Transverse colon (tissue), 4 donors: ENCODE data around the gene RGMA. TPM values are rescaled to one million over a fixed set of nuclear protein-coding genes. Genes with fewer than 3 reads are reported as not detected.
"Not testable (repeated sequence)": the region's sequence is repeated elsewhere in the genome, so short reads cannot be mapped to it uniquely, and the experiment has no call there.

ENCODE experiments used
- DNase-seq: peaks from one replicate; pipeline ENCODE4 v3.0.0-alpha.2; 2019
- H3K27ac ChIP-seq, 4 donors: fragments of 200-600 bp; sonication (generic); 2 replicates each; pipeline ENCODE4 v1.5.1; 2016 to 2018; ENCODE audit warnings: inconsistent platforms in 4 of 4
- H3K27me3 ChIP-seq: fragments of 200-600 bp; sonication (generic); 2 replicates; pipeline ENCODE4 v1.5.1; 2017; ENCODE audit warnings: inconsistent platforms
- H3K36me3 ChIP-seq, 4 donors: fragments of 200-600 bp; sonication (generic); 2 replicates each; pipeline ENCODE4 v1.5.1; 2017 to 2019; ENCODE audit warnings: inconsistent platforms in 4 of 4
- H3K4me1 ChIP-seq, 4 donors: fragments of 200-600 bp; sonication (generic); 2 replicates each; pipeline ENCODE4 v1.5.1; 2017 to 2020; ENCODE audit warnings: inconsistent platforms in 4 of 4
- H3K4me3 ChIP-seq, 4 donors: fragments of 200-600 bp; sonication (generic); 1 replicate in 1 of 4; 2 replicates in 3 of 4; pipeline versions ENCODE4 v1.5.1 to v1.6.1; 2017 to 2019; ENCODE audit warnings: inconsistent platforms in 4 of 4
- H3K9me3 ChIP-seq, 2 donors: fragments of 200-600 bp; sonication (generic); 2 replicates each; pipeline ENCODE4 v1.5.1; 2017 to 2019; ENCODE audit warnings: inconsistent platforms in 2 of 2
- CTCF ChIP-seq, 5 experiments: fragments of 200-600 bp in 3 of 5; fragments of 450-650 bp in 2 of 5; sonication (generic) in 3 of 5; IDR thresholded peaks; 1 replicate in 2 of 5; 2 replicates in 3 of 5; pipeline ENCODE4 v1.5.1; 2016 to 2017; ENCODE audit warnings: antibody characterized with exemption in 5 of 5, inconsistent platforms in 3 of 5, mild to moderate bottlenecking in 2 of 5, moderate library complexity in 1 of 5
- EP300 ChIP-seq: sonication (generic); formaldehyde crosslinking; IDR thresholded peaks from one replicate; pipeline ENCODE4 v1.6.1; 2017; ENCODE audit warnings: antibody characterized with exemption, low read depth
- POLR2A ChIP-seq: fragments of 450-650 bp; IDR thresholded peaks from one replicate; pipeline ENCODE4 v1.6.1; 2016; ENCODE audit warnings: antibody characterized with exemption, mild to moderate bottlenecking, moderate library complexity
- POLR2AphosphoS5 ChIP-seq, 3 donors: sonication (generic); formaldehyde crosslinking; IDR thresholded peaks; one replicate each; pipeline ENCODE4 v1.6.1; 2016; ENCODE audit warnings: antibody characterized with exemption in 3 of 3
- WGBS, 2 donors: methylation state at CpG; one replicate each; pipeline ENCODE4 v1.1.5; 2018; ENCODE audit warnings: low coverage in 1 of 2; 5-methylcytosine and 5-hydroxymethylcytosine counted together
- in situ Hi-C, 4 donors: fragments of 200-750 bp; cut with MboI; loops; one replicate each; pipeline versions ENCODE4 v1.15.0 to v1.15.1; 2017; ENCODE audit warnings: low sequenced_read_pairs in 3 of 4, low pct_ligation_motif_present in 1 of 4, low pct_unique_long_range_greater_than_20kb in 1 of 4
- intact Hi-C: fragments of 100-400 bp; cut with DNase I; formaldehyde crosslinking; loops from one replicate; pipeline ENCODE4 v1.15.1; 2023; ENCODE audit warnings: low total_unique reads
- total RNA-seq, 4 donors: library from RNA; depleted of rRNA; stranded (reverse); fragments of >200 nt; gene quantifications; one replicate each; pipeline ENCODE4 v1.1.0, GENCODE V29; 2016

Gene RGMA
- total RNA-seq, 4 donors from 2014 or later, result 8.6 to 53.3 (median 20.6) TPM

DNA sequence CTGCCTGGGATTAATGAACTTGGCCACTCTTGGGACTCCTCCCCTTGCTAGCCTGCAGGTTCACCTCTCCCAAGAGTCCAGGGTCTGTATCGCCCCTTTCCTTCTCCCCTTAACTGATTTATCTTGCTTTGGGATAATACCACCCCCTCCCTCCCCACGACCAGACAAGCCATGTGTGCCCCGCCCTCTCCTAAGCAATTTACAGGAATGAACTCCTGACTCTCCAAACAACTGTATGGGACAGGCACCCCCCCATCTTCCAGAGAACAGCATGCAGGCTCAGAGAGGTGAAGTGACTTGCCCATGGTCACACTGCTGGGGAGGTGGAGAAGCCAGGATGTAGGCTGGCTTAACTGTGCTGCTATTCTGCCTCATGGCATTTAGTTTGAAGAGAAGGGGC is 46.8 kb downstream of the RGMA start:
- DNase-seq, result no peak
- Histone ChIP-seq H3K4me1 (peaks cover 0 to 5% (median 2%) of the 10 kb centered on the region in 4 donors), H3K9me3 (no peaks in the 10 kb centered on the region), H3K27ac (no peak overlapping the region), H3K36me3 (no peaks in the 10 kb centered on the region), H3K4me3 (no peak overlapping the region), H3K27me3 (no peaks in the 10 kb centered on the region)
- no peak for TF ChIP-seq POLR2AphosphoS5 (IDR thresholded peaks at IDR 0.05)
- no peak for TF ChIP-seq CTCF (IDR thresholded peaks at IDR 0.05)
- TF ChIP-seq EP300, result no peak
- no peak for TF ChIP-seq POLR2A
- in situ Hi-C loops, result loop anchor here in 2 of 4 donors (25.0 kb wide), 1 partner anchor 1070 kb away; no protein-coding TSS in a partner anchor
- WGBS, 2 donors, result 50% methylated on average over 3 of the region's 3 CpGs; no CpG with 5 or more reads in 1 of the 2 donors
- intact Hi-C loops, result no loop called here

DNA sequence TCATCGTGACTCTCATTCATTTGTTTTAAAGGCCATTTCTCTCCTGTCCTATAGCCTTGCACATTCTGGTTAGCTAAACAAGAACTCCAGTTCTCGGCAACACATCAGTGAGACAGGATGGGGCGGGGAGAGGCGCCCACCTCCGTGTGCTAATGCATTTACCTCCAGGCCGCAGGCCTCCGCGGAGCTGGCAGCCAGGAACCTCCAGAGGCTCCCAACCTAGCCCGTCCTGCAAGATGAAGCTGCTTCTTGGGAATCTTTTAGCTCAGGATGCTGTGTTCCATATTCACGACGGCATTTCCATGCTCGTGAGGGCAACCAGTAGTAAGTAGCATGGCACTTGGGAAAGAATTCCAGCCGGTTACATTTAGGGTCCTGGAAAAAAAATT is 47.9 kb downstream of the RGMA start:
- no peak for TF ChIP-seq CTCF (IDR thresholded peaks at IDR 0.05)
- TF ChIP-seq POLR2AphosphoS5 (IDR thresholded peaks at IDR 0.05), result no peak
- no peak for TF ChIP-seq POLR2A
- TF ChIP-seq EP300, result no peak
- WGBS, 2 donors, result 92 to 93% methylated on average over 5 to 13 of the region's 13 CpGs
- Histone ChIP-seq H3K9me3 (no peaks in the 10 kb centered on the region), H3K27ac (no peak overlapping the region), H3K4me1 (peaks cover 0 to 8% (median 3%) of the 10 kb centered on the region in 4 donors), H3K27me3 (no peaks in the 10 kb centered on the region), H3K36me3 (no peaks in the 10 kb centered on the region), H3K4me3 (no peak overlapping the region)
- intact Hi-C loops, result no loop called here
- DNase-seq, result no peak
- in situ Hi-C loops, result loop anchor here in 2 of 4 donors (25.0 kb wide), 1 partner anchor 1071 kb away; no protein-coding TSS in a partner anchor

DNA sequence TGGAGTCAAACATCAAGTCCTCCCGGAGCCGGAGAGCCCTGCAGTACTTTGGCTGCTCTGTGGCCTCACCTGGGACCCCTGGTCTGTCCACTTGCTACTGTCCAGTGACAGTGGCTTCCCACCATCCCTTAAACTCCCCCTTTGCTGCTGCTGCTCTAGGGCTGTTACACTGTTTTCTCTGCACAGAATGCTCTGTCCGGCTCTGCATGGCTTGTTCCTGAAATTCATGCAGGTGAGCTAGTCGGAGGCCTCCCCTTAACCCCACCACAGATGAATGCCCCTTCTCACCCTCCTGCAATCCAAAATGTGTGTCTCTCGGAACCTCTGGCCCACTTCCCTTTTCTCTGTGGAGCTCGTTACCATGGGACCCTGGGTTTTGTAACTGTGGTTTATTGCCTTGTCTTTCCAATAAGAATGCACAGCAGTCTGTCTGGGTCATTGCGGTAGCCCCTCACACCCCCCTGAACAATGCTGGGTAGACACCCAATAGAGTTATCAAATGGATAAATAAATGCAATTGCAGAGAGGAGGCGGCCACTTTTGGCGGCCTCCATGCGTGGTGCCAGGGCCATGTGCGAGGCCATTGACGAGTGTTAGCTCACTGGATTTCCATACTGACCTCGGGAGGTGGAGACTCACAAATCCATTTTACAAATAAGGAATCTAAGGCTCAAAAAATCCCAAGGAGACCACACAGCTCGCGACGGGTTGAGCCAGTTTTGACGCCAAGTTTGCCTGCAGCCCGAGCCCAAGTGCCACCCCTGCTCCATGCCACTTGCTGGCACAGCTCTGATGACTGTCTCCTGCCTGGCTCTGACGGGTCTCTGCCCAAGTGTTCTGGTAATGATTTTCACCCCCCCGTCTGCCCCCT is 48.5 kb downstream of the RGMA start:
- intact Hi-C loops (no loop called here), in situ Hi-C loops (loop anchor here in 2 of 4 donors (25.0 kb wide), 1 partner anchor 1072 kb away; no protein-coding TSS in a partner anchor)
- Histone ChIP-seq H3K9me3 (no peaks in the 10 kb centered on the region), H3K27me3 (no peaks in the 10 kb centered on the region), H3K27ac (no peak overlapping the region), H3K4me1 (peaks cover 0 to 8% (median 3%) of the 10 kb centered on the region in 4 donors), H3K36me3 (no peaks in the 10 kb centered on the region), H3K4me3 (no peak overlapping the region)
- 79 to 86% methylated on average over 4 to 20 of the region's 20 CpGs for WGBS, 2 donors
- DNase-seq, result no peak
- no peak for TF ChIP-seq POLR2A
- no peak for TF ChIP-seq CTCF (IDR thresholded peaks at IDR 0.05)
- TF ChIP-seq EP300, result no peak
- TF ChIP-seq POLR2AphosphoS5 (IDR thresholded peaks at IDR 0.05), result no peak

- not testable (repeated sequence) for H3K4me1 ChIP-seq, H3K4me3 ChIP-seq, H3K9me3 ChIP-seq, H3K36me3 ChIP-seq, H3K27me3 ChIP-seq, DNase-seq, H3K27ac ChIP-seq
- intact Hi-C loops, result loop anchor here (10.0 kb wide), 3 partner anchors 285 to 1285 kb away; no protein-coding TSS in a partner anchor
- WGBS, 2 donors, result 83 to 94% methylated on average over 8 to 13 of the region's 13 CpGs
- in situ Hi-C loops, result loop anchor here in 3 of 4 donors (10.0 to 25.0 kb wide), 2 partner anchors 1073 to 1075 kb away; no protein-coding TSS in a partner anchor
Observed at GRCh38 chr15:93039562-93040287, 49.3 kb downstream of the RGMA start.
